Type B pancreatic cell (in vitro differentiated cells): ENCODE measurements around the gene SGK1. TPM values are rescaled to one million over a fixed set of nuclear protein-coding genes. Genes with fewer than 3 reads are reported as not detected.
A peak's percentile ranks its signal among the peaks of the same experiment; 100 is the strongest.

ENCODE experiments used
- DNase-seq: peaks from one replicate; pipeline ENCODE4 v3.0.0; 2021; ENCODE audit warnings: mixed read lengths; ENCODE audit not compliant: unreplicated experiment; ENCODE audit errors: extremely low spot score
- H3K27ac Mint-ChIP-seq: 2 replicates; pipeline ENCODE4 v1.8.0; 2021; ENCODE audit warnings: mild to moderate bottlenecking, mixed read lengths
- H3K27me3 Mint-ChIP-seq: 2 replicates; pipeline ENCODE4 v1.8.0; 2021; ENCODE audit warnings: mixed read lengths
- H3K36me3 Mint-ChIP-seq: 2 replicates; pipeline ENCODE4 v1.8.0; 2021; ENCODE audit warnings: mixed read lengths
- H3K4me1 Mint-ChIP-seq: one replicate; pipeline ENCODE4 v1.8.0; 2021; ENCODE audit warnings: mixed read lengths; ENCODE audit not compliant: unreplicated experiment
- H3K4me3 Mint-ChIP-seq: 2 replicates; pipeline ENCODE4 v1.8.0; 2021; ENCODE audit warnings: mild to moderate bottlenecking, mixed read lengths
- H3K9me3 Mint-ChIP-seq: 2 replicates; pipeline ENCODE4 v1.8.0; 2021; ENCODE audit warnings: mixed read lengths
- total RNA-seq: library from RNA; stranded (reverse); gene quantifications from 2 replicates; pipeline ENCODE4 v1.2.1, GENCODE V29; 2021; ENCODE audit warnings: low replicate concordance
- TF ChIP-seq, protein P1 (sequence below): fragments of 200-600 bp; sonication (generic); conservative IDR thresholded peaks from 2 replicates; pipeline ENCODE4 v1.5.0; 2021; ENCODE audit warnings: antibody characterized with exemption, mild to moderate bottlenecking

The SGK1 gene
- total RNA-seq, 1 donor from 2014 or later = 52.6 TPM

DNA sequence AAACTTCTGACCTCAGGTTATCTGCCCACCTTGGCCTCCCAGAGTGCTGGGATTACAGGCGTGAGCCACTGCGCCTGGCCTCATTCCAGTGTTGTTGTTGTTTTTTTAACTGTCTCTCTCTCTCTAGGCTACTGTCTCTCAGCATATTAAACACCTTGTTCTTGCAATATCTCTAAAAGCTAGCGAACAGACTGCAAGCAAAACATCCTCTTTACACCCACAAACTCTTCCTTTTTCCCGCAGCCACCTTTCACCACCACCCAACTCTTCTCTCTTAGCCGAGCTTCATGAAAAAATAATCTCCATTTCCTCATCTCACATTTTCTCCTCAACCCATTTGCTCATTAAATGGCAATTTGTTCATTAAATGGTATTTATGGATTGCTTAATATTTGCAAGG is 45.5 kb downstream of the SGK1 start:
- no peaks in the 10 kb centered on the region for H3K36me3 Mint-ChIP-seq
- TF ChIP-seq, protein P1, sequence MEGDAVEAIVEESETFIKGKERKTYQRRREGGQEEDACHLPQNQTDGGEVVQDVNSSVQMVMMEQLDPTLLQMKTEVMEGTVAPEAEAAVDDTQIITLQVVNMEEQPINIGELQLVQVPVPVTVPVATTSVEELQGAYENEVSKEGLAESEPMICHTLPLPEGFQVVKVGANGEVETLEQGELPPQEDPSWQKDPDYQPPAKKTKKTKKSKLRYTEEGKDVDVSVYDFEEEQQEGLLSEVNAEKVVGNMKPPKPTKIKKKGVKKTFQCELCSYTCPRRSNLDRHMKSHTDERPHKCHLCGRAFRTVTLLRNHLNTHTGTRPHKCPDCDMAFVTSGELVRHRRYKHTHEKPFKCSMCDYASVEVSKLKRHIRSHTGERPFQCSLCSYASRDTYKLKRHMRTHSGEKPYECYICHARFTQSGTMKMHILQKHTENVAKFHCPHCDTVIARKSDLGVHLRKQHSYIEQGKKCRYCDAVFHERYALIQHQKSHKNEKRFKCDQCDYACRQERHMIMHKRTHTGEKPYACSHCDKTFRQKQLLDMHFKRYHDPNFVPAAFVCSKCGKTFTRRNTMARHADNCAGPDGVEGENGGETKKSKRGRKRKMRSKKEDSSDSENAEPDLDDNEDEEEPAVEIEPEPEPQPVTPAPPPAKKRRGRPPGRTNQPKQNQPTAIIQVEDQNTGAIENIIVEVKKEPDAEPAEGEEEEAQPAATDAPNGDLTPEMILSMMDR = no peak
- H3K27me3 Mint-ChIP-seq = peaks cover 16% of the 10 kb centered on the region
- H3K4me1 Mint-ChIP-seq = peaks cover 5% of the 10 kb centered on the region
- H3K4me3 Mint-ChIP-seq = no peak overlapping the region
- no peak overlapping the region for H3K27ac Mint-ChIP-seq
- H3K9me3 Mint-ChIP-seq = peaks cover 4% of the 10 kb centered on the region
- no peak for DNase-seq

DNA sequence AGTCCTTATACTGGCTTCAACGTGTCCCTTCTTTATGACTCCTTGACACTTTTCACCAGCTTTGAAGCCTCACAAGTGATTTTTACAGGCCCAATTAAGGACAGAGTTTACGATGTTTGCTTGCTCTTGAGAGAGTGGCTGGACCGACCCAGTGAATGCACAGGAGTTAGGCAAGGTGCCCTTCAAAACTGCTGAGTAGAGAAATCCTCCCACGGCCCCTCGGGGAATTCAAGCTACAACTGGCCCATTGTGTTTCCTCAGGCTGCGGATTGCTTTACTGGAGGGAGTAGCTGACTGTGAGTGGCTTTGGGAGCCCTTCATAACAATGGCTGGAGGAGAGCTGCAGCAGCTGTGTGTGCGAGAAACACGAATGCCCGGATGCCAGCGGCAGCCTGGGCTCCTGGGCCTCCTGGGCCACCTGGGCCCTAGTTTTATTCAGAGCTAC is 50.0 kb downstream of the SGK1 start:
- Mint-ChIP-seq H3K27ac (peak overlapping the region; percentile 82), H3K27me3 (peaks cover 3% of the 10 kb centered on the region), H3K36me3 (no peaks in the 10 kb centered on the region), H3K9me3 (peaks cover 4% of the 10 kb centered on the region), H3K4me3 (peak overlapping the region; percentile 37), H3K4me1 (peaks cover 5% of the 10 kb centered on the region)
- DNase-seq = no peak
- TF ChIP-seq, protein P1 = no peak

DNA sequence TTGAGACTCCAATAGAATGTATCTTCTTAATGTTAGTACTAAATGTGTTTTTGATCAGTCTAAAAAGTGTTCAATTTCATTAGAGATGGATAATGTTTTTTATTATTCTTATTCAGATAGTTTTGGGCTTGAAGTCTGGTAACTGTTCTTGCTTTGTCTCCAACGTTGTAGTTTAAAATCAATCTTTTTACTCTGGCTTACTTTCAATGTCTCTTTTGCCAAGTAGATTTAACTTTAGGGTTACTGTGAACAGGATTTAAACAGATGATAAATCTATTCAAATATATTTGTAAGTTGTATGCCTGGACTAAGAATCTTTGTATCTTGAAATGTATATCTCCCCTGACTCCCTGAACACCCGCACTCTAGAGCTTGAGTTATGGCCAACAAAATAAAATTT is 51.1 kb downstream of the SGK1 start:
- Mint-ChIP-seq H3K9me3 (peaks cover 4% of the 10 kb centered on the region), H3K27ac (no peak overlapping the region), H3K4me1 (peaks cover 5% of the 10 kb centered on the region), H3K36me3 (no peaks in the 10 kb centered on the region), H3K4me3 (no peak overlapping the region), H3K27me3 (peaks cover 3% of the 10 kb centered on the region)
- DNase-seq = no peak
- TF ChIP-seq, protein P1 = no peak

DNA sequence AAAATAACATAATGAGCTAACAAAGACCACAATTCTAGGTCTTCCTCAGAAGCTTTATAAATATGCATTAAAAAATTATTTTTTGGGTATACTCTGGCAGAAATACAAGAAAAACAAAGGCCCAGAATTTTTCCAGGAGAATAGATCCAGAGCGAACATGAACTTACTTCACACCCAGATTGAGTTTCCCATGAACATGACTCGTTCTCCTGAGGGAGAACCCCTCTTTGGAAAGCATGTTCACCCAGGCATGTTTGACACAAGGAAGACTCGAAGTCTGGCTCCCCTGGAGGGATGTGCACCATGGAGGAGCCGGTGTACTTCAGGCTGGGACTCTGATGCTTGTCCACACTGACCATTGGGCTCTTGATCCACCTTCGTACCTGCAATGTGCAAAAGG is 56.1 kb downstream of the SGK1 start:
- Mint-ChIP-seq H3K4me1 (no peaks in the 10 kb centered on the region), H3K27ac (no peak overlapping the region), H3K4me3 (no peak overlapping the region), H3K36me3 (no peaks in the 10 kb centered on the region), H3K9me3 (no peaks in the 10 kb centered on the region), H3K27me3 (no peaks in the 10 kb centered on the region)
- TF ChIP-seq, protein P1 = no peak
- no peak for DNase-seq

DNA sequence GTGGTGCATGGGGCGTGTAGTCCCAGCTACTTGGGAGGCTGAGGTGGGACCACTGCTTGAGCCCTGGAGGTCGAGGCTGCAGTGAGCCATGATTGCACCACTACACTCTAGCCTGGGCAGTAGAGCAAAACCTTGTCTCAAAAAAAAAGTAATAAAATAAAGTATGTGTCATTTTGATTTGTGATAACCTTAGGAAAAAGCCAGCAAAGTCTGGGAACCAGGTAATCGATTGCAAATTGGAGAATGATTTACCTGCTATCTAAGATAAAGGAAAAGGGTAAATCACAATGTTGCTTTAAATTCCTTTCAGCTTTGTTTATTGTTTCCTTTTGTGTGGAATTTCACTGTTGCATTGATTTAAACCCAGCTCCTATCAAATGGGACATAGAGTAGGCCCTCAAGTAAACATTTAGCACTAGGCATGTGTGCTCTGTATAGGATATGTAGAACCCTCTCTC is 59.0 kb downstream of the SGK1 start:
- Mint-ChIP-seq H3K4me1 (peaks cover 7% of the 10 kb centered on the region), H3K36me3 (no peaks in the 10 kb centered on the region), H3K27me3 (no peaks in the 10 kb centered on the region), H3K27ac (no peak overlapping the region), H3K4me3 (no peak overlapping the region), H3K9me3 (no peaks in the 10 kb centered on the region)
- TF ChIP-seq, protein P1 = no peak
- no peak for DNase-seq

DNA sequence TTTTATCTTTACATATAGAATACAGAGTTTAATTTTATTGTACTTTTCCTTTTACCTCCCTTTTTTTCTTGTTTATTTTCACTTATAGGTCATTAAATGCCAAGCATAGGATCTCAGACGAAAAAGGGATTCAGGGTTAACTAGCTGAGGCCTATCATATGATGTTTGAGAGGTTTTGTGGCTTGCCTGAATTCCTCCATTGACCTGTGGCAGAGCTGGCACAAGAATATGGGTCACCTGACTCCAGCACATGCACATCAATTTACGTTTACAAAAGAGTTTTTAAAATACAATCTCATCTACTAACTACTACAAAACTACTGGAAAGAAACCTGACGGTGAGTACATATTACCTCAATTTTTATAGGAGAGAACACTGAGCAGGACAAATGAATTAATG is 60.4 kb downstream of the SGK1 start:
- DNase-seq = no peak
- Mint-ChIP-seq H3K4me1 (peaks cover 11% of the 10 kb centered on the region), H3K4me3 (no peak overlapping the region), H3K9me3 (no peaks in the 10 kb centered on the region), H3K36me3 (no peaks in the 10 kb centered on the region), H3K27ac (no peak overlapping the region), H3K27me3 (no peaks in the 10 kb centered on the region)
- TF ChIP-seq, protein P1 = no peak
